Right lobe of liver (tissue), 6 donors: ENCODE data around the gene CENPP. TPM values are rescaled to one million over a fixed set of nuclear protein-coding genes. Genes with fewer than 3 reads are reported as not detected.
"Not testable (repeated sequence)": the region's sequence is repeated elsewhere in the genome, so short reads cannot be mapped to it uniquely, and the experiment has no call there.

Source experiments
- ATAC-seq, 4 donors: fragments of 200-7000 bp; cut with Tn5 transposase; one replicate each; pipeline ENCODE4 v1.9.1; 2020; ENCODE audit warnings: mild to moderate bottlenecking in 4 of 4, moderate library complexity in 4 of 4
- DNase-seq, 3 donors: peaks; one replicate each; pipeline ENCODE4 v3.0.0-alpha.2; 2020
- H3K27ac ChIP-seq, 3 donors: fragments of 200-600 bp; one replicate each; pipeline ENCODE4 v1.8.0; 2022
- H3K27me3 ChIP-seq, 2 donors: fragments of 200-600 bp; one replicate each; pipeline ENCODE4 v1.8.0; 2022
- H3K36me3 ChIP-seq, 4 donors: fragments of 200-600 bp; sonication (generic) in 1 of 4; one replicate each; pipeline versions ENCODE4 v1.5.1 to v1.8.0; 2017 to 2022; ENCODE audit warnings: control low read depth in 1 of 4
- H3K4me1 ChIP-seq, 4 donors: fragments of 200-600 bp; sonication (generic) in 1 of 4; one replicate each; pipeline versions ENCODE4 v1.5.1 to v1.8.0; 2017 to 2022; ENCODE audit warnings: control low read depth in 1 of 4
- H3K4me3 ChIP-seq, 3 donors: fragments of 200-600 bp; one replicate each; pipeline ENCODE4 v1.8.0; 2022
- H3K9me3 ChIP-seq, 4 donors: fragments of 200-600 bp; sonication (generic) in 1 of 4; one replicate each; pipeline versions ENCODE4 v1.5.1 to v1.8.0; 2017 to 2022; ENCODE audit warnings: control low read depth in 1 of 4
- CTCF ChIP-seq, 4 donors: fragments of 200-600 bp in 3 of 4; fragments of 450-650 bp in 1 of 4; IDR thresholded peaks; one replicate each; pipeline versions ENCODE4 v1.5.1 to v1.8.0; 2016 to 2022; ENCODE audit warnings: antibody characterized with exemption in 4 of 4, mild to moderate bottlenecking in 2 of 4
- POLR2A ChIP-seq: fragments of 450-650 bp; IDR thresholded peaks from one replicate; pipeline ENCODE4 v1.6.1; 2017; ENCODE audit warnings: antibody characterized with exemption, mild to moderate bottlenecking
- WGBS: methylation state at CpG from one replicate; pipeline ENCODE4 v1.1.6; 2018; ENCODE audit warnings: low coverage, low lambda C conversion rate; ENCODE audit not compliant: insufficient coverage; ENCODE audit errors: missing lambda C conversion rate; 5-methylcytosine and 5-hydroxymethylcytosine counted together
- intact Hi-C, 2 donors: fragments of 100-400 bp; cut with DNase I; formaldehyde crosslinking; loops; one replicate each; pipeline versions ENCODE4 v1.11.2 to v1.14.1; 2022
- total RNA-seq, 6 experiments: library from RNA; depleted of rRNA in 2 of 6; stranded (reverse); fragments of >200 nt in 2 of 6; fragmentation: NEBNext Ultra II Directional in 3 of 6; extraction: Animal tissue kit (Norgen Biotek cat#: 25700) in 3 of 6; gene quantifications; one replicate each; pipeline versions ENCODE4 v1.1.0 to v1.2.4, GENCODE V29; 2016 to 2023
- donor health status: DM: no; HTN: yes; CAD: no.
- donor health status: DM: no; HTN: no; CAD: no.
- donor health status: DM: no; HTN: no; CAD: no.
- donor health status: DM: no; HTN: yes; CAD: no.
- donor health status: DM: no; HTN: yes; CAD: no.

CENPP gene
- total RNA-seq, 6 experiments from 2014 or later, result 1.0 to 3.7 (median 1.5) TPM

DNA sequence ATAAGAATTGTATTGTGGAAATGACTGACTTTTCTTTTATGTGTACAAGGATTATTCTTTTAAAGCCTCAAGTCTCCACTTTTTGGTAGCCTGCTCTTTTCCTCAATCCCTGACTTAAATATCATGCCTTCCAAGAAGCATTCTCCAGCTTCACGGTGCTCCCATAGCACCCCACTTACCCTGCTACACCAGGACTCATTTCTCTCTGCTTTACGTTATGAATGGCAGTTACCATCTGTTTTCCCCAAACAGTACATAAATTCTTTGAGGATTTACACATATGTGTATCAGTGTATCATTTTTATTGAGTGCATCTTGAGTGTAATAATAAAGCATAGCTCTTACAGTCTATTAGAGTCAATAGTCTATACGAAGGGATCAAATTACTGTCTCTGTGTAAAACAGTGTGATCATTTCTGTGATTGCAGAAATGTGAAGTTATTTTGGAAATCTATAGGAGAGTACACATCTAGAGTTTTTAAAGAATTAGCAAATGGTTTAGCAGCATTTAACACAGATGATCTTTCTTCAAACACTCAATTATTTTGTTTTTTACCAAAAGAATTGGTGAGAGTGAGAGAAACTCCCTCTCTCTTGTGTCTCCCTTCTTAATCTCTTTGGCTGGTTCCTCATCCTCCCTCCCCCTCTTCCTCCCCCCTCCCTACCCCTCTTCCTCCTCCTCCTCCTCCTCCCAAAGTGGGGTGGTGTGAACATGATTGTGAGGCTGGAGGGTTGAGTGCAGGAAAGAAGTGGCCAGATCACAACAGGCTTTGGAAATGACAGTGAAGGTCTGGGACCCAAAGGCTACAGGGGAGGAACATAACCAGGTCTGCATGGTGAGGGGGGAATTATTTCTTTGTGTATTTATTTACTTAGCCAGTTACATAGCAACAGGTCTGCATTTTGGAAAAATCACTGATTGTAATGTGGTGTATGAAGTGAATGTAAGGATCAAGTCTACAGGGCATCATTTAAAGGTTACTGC is 237.7 kb downstream of the CENPP start:
- Histone ChIP-seq H3K27ac (no peak overlapping the region), H3K4me1 (no peaks in the 10 kb centered on the region), H3K9me3 (no peaks in the 10 kb centered on the region), H3K27me3 (no peaks in the 10 kb centered on the region), H3K4me3 (no peak overlapping the region), H3K36me3 (no peaks in the 10 kb centered on the region)
- 85% methylated on average over 3 of the region's 3 CpGs for WGBS
- DNase-seq (no peak), ATAC-seq (no peak)
- intact Hi-C loops, result no loop called here
- no peak for TF ChIP-seq POLR2A
- no peak for TF ChIP-seq CTCF (IDR thresholded peaks at IDR 0.05)

GRCh38 chr9:92564504-92564903 is 238.8 kb downstream of the CENPP start:
- DNase-seq (no peak), ATAC-seq (no peak)
- H3K9me3 ChIP-seq, result no peaks in the 10 kb centered on the region
- no peaks in the 10 kb centered on the region for H3K36me3 ChIP-seq
- TF ChIP-seq CTCF (IDR thresholded peaks at IDR 0.05) (no peak), POLR2A (no peak)
- no peaks in the 10 kb centered on the region for H3K4me1 ChIP-seq
- intact Hi-C loops, result no loop called here
- H3K27ac ChIP-seq, result no peak overlapping the region
- no peak overlapping the region for H3K4me3 ChIP-seq
- H3K27me3 ChIP-seq, result no peaks in the 10 kb centered on the region

GRCh38 chr9:92564982-92565381 is 239.2 kb downstream of the CENPP start:
- Histone ChIP-seq H3K9me3 (no peaks in the 10 kb centered on the region), H3K4me1 (no peaks in the 10 kb centered on the region), H3K36me3 (no peaks in the 10 kb centered on the region), H3K4me3 (no peak overlapping the region), H3K27ac (no peak overlapping the region), H3K27me3 (no peaks in the 10 kb centered on the region)
- WGBS, result 80% methylated on average over 1 of the region's 2 CpGs
- ATAC-seq, result no peak
- TF ChIP-seq CTCF (IDR thresholded peaks at IDR 0.05) (no peak), POLR2A (no peak)
- intact Hi-C loops, result no loop called here
- DNase-seq, result no peak

- DNase-seq, H3K27ac ChIP-seq, H3K27me3 ChIP-seq, H3K4me3 ChIP-seq, ATAC-seq, intact Hi-C loops, H3K4me1 ChIP-seq, H3K9me3 ChIP-seq, H3K36me3 ChIP-seq: not testable (repeated sequence)
- 86% methylated on average over 2 of the region's 2 CpGs for WGBS
Observed at GRCh38 chr9:92571871-92572270, 246.1 kb downstream of the CENPP start.

DNA sequence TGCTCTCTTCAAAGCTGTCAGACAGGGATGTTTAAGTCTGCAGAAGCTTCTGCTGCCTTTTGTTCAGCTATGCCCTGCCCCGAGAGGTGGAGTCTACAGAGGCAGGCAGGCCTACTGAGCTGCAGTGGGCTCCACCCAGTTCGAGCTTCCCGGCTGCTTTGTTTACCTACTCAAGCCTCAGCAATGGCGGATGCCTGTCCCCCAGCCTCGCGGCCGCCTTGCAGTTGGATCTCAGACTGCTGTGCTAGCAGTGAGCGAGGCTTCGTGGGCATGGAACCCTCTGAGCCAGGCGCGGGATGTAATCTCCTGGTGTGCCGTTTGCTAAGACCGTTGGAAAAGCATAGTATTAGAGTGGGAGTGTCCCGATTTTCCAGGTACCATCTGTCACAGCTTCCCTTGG is 247.9 kb downstream of the CENPP start:
- H3K4me3 ChIP-seq, ATAC-seq: not testable (repeated sequence)

More for the DNA sequence above, 247.9 kb downstream of the CENPP start:
- H3K27me3 ChIP-seq, DNase-seq, H3K27ac ChIP-seq, H3K9me3 ChIP-seq, intact Hi-C loops, H3K4me1 ChIP-seq, H3K36me3 ChIP-seq: not testable (repeated sequence)
- no CpG with 5 or more reads among the region's 14 CpGs for WGBS
